GM21723 (cell line): ENCODE results near the gene C8G.

Experiments used
- ATAC-seq: cut with Tn5 transposase; IDR thresholded peaks from one replicate; pipeline ENCODE4 v1.9.1; 2021; ENCODE audit warnings: mild to moderate bottlenecking, moderate library complexity; ENCODE audit not compliant: unreplicated experiment

C8G gene

DNA sequence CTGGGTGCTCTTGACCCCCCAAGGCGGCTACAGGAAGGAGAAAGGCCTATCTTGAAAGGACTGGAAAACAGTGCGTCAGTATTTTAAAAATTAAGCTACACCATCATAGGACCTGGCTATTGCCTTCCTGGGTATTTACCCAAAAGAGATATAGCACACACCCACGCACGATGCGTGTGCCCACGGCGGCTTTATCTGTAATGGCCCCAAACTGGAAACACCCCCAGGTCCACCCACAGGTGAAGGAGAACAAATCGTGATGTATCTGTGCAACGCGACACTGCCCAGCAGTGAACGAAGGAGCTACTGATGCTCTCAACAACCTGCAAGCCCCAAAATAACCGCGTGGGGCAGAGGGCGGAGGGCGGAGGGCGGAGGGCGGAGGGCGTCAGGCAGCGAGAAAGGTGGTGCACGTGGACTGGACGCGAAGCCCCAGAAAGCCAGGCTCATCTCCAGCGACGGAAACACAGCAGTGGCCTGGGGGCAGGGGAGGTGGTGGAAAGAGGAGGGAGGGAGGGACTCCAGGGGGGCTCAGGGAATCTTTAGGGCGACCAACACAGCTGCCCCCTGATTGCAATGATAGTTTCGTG is 19.9 kb downstream of the C8G start:
- no peak for ATAC-seq

GRCh38 chr9:136965771-136966484 is 20.9 kb downstream of the C8G start:
- ATAC-seq = no peak

DNA sequence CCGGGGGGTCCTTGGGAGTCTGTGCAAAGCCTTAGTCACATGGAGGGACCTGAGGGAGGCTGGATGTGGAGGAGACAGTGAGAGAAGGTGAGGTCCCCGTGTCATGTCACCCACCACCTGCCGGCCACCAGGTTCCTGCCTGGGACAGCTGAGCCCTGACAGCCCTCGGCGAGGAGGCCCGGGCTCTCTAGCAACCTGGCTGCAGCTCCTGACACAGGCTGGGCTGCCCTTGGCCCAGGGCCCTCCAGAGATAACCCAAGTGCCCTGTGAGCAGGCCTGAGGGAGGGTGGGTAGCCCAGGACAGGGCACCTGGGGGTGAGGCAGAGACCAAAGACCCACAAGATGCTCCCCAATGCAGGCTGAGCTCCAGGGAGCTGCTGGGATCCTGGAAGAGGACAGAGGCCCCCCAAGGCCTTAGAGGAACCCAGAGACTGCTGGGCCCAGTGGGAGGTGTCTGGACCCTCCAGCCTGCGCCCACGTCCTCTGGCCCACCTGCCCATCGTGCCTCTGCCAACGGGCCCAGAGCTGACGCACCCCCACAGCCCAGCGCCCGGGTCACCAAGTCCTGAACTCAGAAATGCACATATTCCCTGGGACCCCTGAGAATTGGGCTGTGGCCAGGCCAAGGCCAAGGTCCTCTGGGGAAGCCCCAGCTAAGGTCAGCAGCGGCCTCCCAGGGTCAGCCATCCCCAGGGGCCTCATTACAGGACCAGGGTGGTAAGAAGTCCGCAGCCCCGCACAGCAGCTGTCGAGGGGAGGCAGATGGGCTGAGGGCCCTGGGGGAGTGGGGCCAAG is 23.5 kb downstream of the C8G start:
- ATAC-seq = no peak

DNA sequence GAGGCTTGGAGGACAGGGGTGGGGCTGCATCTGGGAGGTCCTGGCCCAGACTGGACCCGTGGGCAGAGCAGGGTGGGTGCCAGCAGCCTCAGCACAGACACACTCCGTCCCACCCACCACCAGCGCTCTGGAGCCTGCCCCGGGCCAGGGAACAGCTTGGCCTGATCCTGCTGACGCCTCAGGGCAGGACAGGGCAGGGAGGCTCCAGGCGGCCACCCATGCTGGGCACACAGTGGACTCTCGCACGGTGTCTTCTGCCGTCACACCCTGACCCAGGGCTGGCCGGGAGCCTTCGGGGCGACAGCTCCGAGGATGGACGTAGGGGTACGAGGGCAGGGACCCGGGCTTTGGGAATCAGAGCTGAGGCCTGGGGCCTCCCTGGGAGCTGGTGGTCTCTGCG is 24.1 kb downstream of the C8G start:
- no peak for ATAC-seq

GRCh38 chr9:136969774-136970173 is 24.7 kb downstream of the C8G start:
- no peak for ATAC-seq

GRCh38 chr9:136970361-136970760 is 25.3 kb downstream of the C8G start:
- no peak for ATAC-seq

GRCh38 chr9:136971746-136972145 is 26.7 kb downstream of the C8G start:
- no peak for ATAC-seq

DNA sequence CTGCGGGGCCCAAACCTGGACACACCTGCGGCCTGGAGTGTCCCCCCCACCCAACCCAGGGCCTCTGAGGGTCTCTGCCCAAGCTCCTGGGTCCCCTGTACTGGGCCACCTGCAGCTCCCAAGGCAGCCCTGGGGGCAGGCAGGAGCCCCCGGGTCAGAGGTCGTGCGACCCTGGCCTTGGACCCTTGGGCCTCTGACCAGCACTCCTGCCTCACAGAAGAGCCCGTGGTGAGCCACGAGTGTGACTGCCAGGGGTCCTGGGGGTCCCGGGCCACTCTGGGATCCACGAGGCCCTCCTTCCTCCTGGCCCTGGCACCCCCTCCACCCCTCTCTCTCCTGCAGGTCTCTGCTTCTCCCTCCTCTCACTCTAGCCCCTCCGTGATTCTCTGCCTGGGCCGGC is 27.3 kb downstream of the C8G start:
- no peak for ATAC-seq

- ATAC-seq = no peak
Measured at GRCh38 chr9:136972743-136973142, 27.7 kb downstream of the C8G start.

- no peak for ATAC-seq
Measured at GRCh38 chr9:136973618-136974617, 28.9 kb downstream of the C8G start.

DNA sequence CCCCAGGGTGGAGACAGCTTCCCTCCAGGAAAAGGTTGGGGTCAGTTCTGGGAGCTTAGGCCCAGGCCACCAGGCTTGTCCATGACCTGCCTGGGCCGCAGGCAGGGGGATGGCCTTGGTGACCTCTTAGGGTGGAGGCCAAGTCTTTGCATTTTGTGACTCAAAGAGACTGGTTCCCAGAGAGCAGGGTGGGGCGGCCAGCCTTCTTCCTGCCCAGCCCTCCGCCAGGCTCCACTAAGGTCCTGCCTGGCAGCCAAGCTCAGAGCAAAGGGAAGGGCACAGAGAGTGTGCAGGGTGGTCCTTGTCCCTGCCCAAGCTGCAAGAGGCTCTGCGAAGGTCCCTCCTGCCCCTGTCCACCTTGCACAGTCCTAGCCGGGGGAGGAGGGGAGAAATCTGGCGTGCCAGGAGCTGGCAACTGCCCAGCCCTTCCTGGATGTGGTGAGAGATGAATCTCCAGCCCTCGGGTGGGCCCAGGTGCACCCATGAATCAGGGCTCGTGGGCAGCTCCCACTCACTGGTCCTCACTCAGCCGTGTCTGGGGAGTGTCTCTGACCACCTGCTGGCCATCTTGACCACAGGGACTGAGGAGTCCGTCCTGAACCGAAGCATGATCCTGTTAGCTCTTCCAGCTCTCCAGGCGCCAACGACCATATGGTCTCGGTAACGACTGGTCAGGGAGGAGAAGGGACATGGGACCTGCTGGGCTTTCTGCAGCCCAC is 29.9 kb downstream of the C8G start:
- ATAC-seq = no peak

GRCh38 chr9:136975644-136976043 is 30.6 kb downstream of the C8G start:
- ATAC-seq = no peak

GRCh38 chr9:136977223-136977622 is 32.2 kb downstream of the C8G start, which contains the start of gene PTGDS:
PTGDS (plus strand) TSS chr9:136977504; CDS start chr9:136977579, 75 bp downstream.
- ATAC-seq = no peak

- no peak for ATAC-seq
Measured at GRCh38 chr9:136977649-136978072, 32.6 kb downstream of the C8G start.

DNA sequence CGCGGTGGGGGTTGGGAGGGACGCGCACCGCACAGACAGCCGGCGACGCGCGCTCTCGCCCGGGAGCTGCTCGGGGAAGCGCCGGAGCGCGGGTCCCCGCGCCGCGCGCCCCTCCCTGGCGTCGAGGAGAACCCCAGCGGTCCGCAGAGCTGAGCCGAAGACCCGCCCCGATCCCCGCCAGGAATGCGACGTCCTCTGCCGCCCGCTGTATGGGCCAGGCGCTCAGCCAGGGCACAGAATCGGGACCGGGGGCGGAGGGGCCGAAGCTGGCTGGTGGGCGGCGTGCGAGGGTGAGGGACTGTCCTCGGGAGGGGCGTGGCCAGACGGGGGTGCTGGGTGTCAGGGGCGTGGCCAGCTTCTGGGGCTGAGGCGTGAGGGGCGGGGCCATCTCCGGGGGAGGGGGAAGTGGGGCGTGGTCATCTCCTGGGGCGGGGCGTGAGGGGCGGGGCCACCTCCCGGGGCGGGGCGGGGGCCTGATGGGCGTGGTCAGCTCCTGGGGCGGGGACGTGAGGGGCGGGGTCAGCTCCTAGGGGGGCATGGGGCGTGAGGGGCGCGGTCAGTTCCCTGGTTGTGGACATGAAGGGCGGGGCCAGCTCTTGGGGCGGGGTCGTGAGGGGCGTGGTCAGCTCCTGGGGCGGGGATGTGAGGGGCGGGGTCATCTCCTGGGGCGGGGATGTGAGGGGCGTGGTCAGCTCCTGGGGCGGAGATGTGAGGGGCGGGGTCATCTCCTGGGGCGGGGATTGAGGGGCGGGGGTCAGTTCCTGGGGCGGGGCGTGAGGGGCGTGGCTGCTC is 33.2 kb downstream of the C8G start:
- ATAC-seq = no peak

DNA sequence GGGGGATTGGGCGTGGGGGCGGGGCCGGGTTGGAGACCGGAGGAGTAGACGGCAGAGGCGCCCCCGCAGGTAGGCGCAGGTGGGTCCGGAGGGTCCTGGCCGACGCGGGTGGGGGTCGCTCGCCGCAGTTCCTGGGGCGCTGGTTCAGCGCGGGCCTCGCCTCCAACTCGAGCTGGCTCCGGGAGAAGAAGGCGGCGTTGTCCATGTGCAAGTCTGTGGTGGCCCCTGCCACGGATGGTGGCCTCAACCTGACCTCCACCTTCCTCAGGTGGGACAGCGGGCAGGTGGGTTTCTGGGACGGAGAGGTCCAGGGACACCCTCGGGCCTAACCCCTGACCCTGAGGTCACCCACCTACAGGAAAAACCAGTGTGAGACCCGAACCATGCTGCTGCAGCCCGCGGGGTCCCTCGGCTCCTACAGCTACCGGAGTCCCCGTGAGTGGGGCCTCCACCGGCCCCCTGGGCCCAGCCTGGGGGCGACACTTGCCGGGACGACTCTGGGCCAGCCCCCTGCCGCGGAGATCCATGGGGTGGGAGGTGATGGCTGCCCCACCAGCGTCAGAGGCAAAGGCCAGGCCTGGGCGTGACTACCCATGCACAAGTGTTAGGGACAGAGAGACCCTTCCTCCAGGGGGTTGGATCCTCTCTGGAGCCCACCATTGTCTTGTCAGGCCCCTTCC is 34.0 kb downstream of the C8G start:
- no peak for ATAC-seq

GRCh38 chr9:136979769-136980587 is 34.9 kb downstream of the C8G start:
- ATAC-seq = no peak
